SK-N-SH (cell line): ENCODE results near the gene FBXO4. TPM values are rescaled to one million over a fixed set of nuclear protein-coding genes. Genes with fewer than 3 reads are reported as not detected.

Experiments used
- CTCF ChIA-PET: fragments of 300-600, 350-600 bp; formaldehyde crosslinking; extraction: SDS; loops from one replicate; lab custom pipeline; 2021; lab: Yijun Ruan, JAX
- POLR2A ChIA-PET: fragments of 350-600 bp; sonication (Branson Sonifier 250); formaldehyde crosslinking; extraction: SDS; loops from one replicate; lab custom pipeline; 2020; ENCODE audit warnings: antibody characterized with exemption, inconsistent platforms; lab: Yijun Ruan, JAX
- DNase-seq: peaks from one replicate; pipeline ENCODE4 v3.0.0; 2012
- H2AFZ ChIP-seq: fragments of 200-600 bp; sonication (generic); 2 replicates; pipeline ENCODE4 v1.8.1; 2016; ENCODE audit warnings: antibody characterized with exemption, mild to moderate bottlenecking, low read depth
- H3F3A ChIP-seq: fragments of 200-600 bp; sonication (generic); replicated peaks from 2 replicates; pipeline ENCODE3; 2016; ENCODE audit warnings: antibody characterized with exemption, mild to moderate bottlenecking; ENCODE audit not compliant: insufficient read depth
- H3K27ac ChIP-seq, 2 experiments: fragments of 200-500 bp in 1 of 2; fragments of 200-600 bp in 1 of 2; sonication (Bioruptor generic) in 1 of 2; sonication (generic), shearing (Covaris generic) in 1 of 2; 2 replicates each; pipeline versions ENCODE4 v1.5.1 to v1.6.1; 2014 to 2016; ENCODE audit warnings: low read depth in 2 of 2, inconsistent platforms in 1 of 2, low read length in 1 of 2, mild to moderate bottlenecking in 1 of 2, mixed read lengths in 1 of 2
- H3K27me3 ChIP-seq: fragments of 200-600 bp; sonication (generic), shearing (Covaris generic); 2 replicates; pipeline ENCODE4 v1.6.1; 2016; ENCODE audit warnings: mixed run types; ENCODE audit not compliant: insufficient read depth
- H3K36me3 ChIP-seq, 2 experiments: fragments of 200-500 bp in 1 of 2; fragments of 200-600 bp in 1 of 2; sonication (Bioruptor generic) in 1 of 2; sonication (generic) in 1 of 2; replicated peaks in 1 of 2; 2 replicates each; pipeline versions ENCODE3 to v1.5.1; 2014 to 2016; ENCODE audit warnings: low read length in 1 of 2, mild to moderate bottlenecking in 1 of 2; ENCODE audit not compliant: insufficient read depth in 2 of 2, control insufficient read depth in 1 of 2
- H3K4me1 ChIP-seq, 2 experiments: fragments of 200-500 bp in 1 of 2; fragments of 200-600 bp in 1 of 2; sonication (Bioruptor generic) in 1 of 2; sonication (generic), shearing (Covaris generic) in 1 of 2; 2 replicates each; pipeline versions ENCODE4 v1.5.1 to v1.6.1; 2014 to 2016; ENCODE audit warnings: low read depth in 1 of 2, low read length in 1 of 2, mixed run types in 1 of 2; ENCODE audit not compliant: insufficient read depth in 2 of 2, control insufficient read depth in 1 of 2
- H3K4me2 ChIP-seq: fragments of 200-600 bp; sonication (generic), shearing (Covaris generic); 2 replicates; pipeline ENCODE4 v1.6.1; 2017; ENCODE audit warnings: mixed run types
- H3K4me3 ChIP-seq, 2 experiments: fragments of 200-500 bp in 1 of 2; fragments of 200-600 bp in 1 of 2; sonication (Bioruptor generic) in 1 of 2; sonication (generic), shearing (Covaris generic) in 1 of 2; 2 replicates each; pipeline versions ENCODE4 v1.5.1 to v1.8.1; 2014 to 2016; ENCODE audit warnings: low read depth in 2 of 2, inconsistent platforms in 1 of 2, low read length in 1 of 2, mild to moderate bottlenecking in 1 of 2, mixed read lengths in 1 of 2, moderate library complexity in 1 of 2
- H3K79me2 ChIP-seq: fragments of 200-600 bp; sonication (generic); 2 replicates; pipeline ENCODE4 v1.8.1; 2017; ENCODE audit warnings: mild to moderate bottlenecking; ENCODE audit not compliant: insufficient read depth
- H3K9ac ChIP-seq: fragments of 200-600 bp; sonication (generic); 2 replicates; pipeline ENCODE4 v1.6.1; 2017; ENCODE audit warnings: mixed run types
- H3K9me2 ChIP-seq: fragments of 200-600 bp; sonication (generic); 2 replicates; pipeline ENCODE4 v1.6.1; 2017; ENCODE audit warnings: mixed run types
- H3K9me3 ChIP-seq: fragments of 200-600 bp; sonication (generic); 2 replicates; pipeline ENCODE4 v1.6.1; 2017; ENCODE audit warnings: mixed run types, mild to moderate bottlenecking, moderate library complexity
- H4K20me1 ChIP-seq: fragments of 200-600 bp; sonication (generic); 2 replicates; pipeline ENCODE4 v1.6.1; 2017; ENCODE audit warnings: mild to moderate bottlenecking, mixed run types; ENCODE audit not compliant: insufficient read depth
- CTCF ChIP-seq: fragments of 200-600 bp; sonication (generic); IDR thresholded peaks from 2 replicates; pipeline ENCODE4 v1.6.1; 2017; ENCODE audit warnings: antibody characterized with exemption, mild to moderate bottlenecking, moderate library complexity
- EP300 ChIP-seq, 2 experiments: IDR thresholded peaks; 2 replicates each; pipeline versions ENCODE4 v1.4.0 to v1.6.1; 2012; ENCODE audit warnings: borderline replicate concordance in 1 of 2, low read depth in 1 of 2, low read length in 1 of 2
- EZH2phosphoT487 ChIP-seq: fragments of 200-600 bp; sonication (generic); IDR thresholded peaks from 2 replicates; pipeline ENCODE4 v1.6.1; 2017; ENCODE audit warnings: low read depth, mixed run types, mild to moderate bottlenecking, antibody characterized with exemption, moderate library complexity, borderline replicate concordance
- IRF3 ChIP-seq: fragments of 150-350 bp; IDR thresholded peaks from 2 replicates; pipeline ENCODE4 v1.6.1; 2016; ENCODE audit warnings: mild to moderate bottlenecking, low read depth, low read length
- REST ChIP-seq: IDR thresholded peaks from 2 replicates; pipeline ENCODE4 v1.6.1; 2012; ENCODE audit warnings: mild to moderate bottlenecking, low read depth, low read length, moderate library complexity
- SIN3A ChIP-seq: IDR thresholded peaks from 2 replicates; pipeline ENCODE4 v1.6.1; 2012; ENCODE audit warnings: low read depth, mild to moderate bottlenecking, low read length, moderate library complexity, borderline replicate concordance
- WGBS: methylation state at CpG from one replicate; pipeline ENCODE4 v1.1.6; 2017; ENCODE audit warnings: low lambda C conversion rate; 5-methylcytosine and 5-hydroxymethylcytosine counted together
- polyA plus RNA-seq, 3 experiments: library from polyadenylated mRNA; depleted of rRNA; stranded (reverse); fragments of >200 nt; gene quantifications; 2 replicates each; pipeline ENCODE4 v1.2.3, GENCODE V29; 2012

The FBXO4 gene
- polyA plus RNA-seq, 1 of the 3 experiments (the other 2 are of a cell fraction): 2.9 TPM

GRCh38 chr5:41921166-41921565, 3.9 kb upstream of the FBXO4 start (continued):
- TF ChIP-seq EZH2phosphoT487 (no peak), REST (no peak), EP300 (IDR thresholded peaks at IDR 0.05; ENCODE audit: borderline replicate concordance in 1 of 2, low read depth in 1 of 2, low read length in 1 of 2) (no peak), CTCF (no peak), IRF3 (no peak)

GRCh38 chr5:41921874-41922273, 3.2 kb upstream of the FBXO4 start:
- no peak overlapping the region for H3K9ac ChIP-seq
- H4K20me1 ChIP-seq: no peaks in the 10 kb centered on the region
- CTCF ChIA-PET: no interaction called here
- no peaks in the 10 kb centered on the region for H3K9me3 ChIP-seq
- no peak overlapping the region for H3K4me3 ChIP-seq
- no peak for DNase-seq
- H3K27me3 ChIP-seq: no peaks in the 10 kb centered on the region
- TF ChIP-seq SIN3A: no peak
- no peak overlapping the region for H2AFZ ChIP-seq
- H3F3A ChIP-seq: peaks cover 12% of the 10 kb centered on the region
- POLR2A ChIA-PET: no interaction called here
- no peak overlapping the region for H3K4me2 ChIP-seq
- no peaks in the 10 kb centered on the region for H3K79me2 ChIP-seq
- H3K9me2 ChIP-seq: no peaks in the 10 kb centered on the region
- WGBS: 81% methylated on average over 1 of the region's 1 CpG
- no peak overlapping the region; a peak in 1 of 4 replicates for H3K27ac ChIP-seq
- peaks cover 31 to 53% of the 10 kb centered on the region in 2 experiments for H3K36me3 ChIP-seq
- peaks cover 0 to 8% of the 10 kb centered on the region in 2 experiments; a peak in 1 of 4 replicates for H3K4me1 ChIP-seq
